ENCODE measurements around the gene ADAMTS2.

The ADAMTS2 gene

DNA sequence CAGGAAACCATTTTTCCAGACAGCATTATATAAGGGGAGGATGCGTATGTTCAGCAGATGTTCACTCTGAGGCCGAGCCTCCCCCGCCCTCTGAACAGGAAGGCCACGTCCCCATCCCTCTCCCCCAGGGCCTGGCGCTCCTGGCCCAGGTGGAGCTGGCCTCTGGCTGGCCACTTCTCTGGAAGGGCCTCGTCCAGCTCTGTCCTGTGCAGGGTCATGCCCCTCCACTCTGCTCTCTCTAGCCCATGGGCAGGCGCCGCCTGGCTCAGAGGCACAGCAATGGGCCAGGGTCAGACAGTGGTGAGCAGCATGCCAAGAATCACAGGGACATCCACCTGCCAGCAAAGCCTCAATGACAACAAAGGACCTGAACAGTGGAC is 34.2 kb downstream of the ADAMTS2 start:
- DNase-seq (ENCODE audit: low spot score), result no peak

DNA sequence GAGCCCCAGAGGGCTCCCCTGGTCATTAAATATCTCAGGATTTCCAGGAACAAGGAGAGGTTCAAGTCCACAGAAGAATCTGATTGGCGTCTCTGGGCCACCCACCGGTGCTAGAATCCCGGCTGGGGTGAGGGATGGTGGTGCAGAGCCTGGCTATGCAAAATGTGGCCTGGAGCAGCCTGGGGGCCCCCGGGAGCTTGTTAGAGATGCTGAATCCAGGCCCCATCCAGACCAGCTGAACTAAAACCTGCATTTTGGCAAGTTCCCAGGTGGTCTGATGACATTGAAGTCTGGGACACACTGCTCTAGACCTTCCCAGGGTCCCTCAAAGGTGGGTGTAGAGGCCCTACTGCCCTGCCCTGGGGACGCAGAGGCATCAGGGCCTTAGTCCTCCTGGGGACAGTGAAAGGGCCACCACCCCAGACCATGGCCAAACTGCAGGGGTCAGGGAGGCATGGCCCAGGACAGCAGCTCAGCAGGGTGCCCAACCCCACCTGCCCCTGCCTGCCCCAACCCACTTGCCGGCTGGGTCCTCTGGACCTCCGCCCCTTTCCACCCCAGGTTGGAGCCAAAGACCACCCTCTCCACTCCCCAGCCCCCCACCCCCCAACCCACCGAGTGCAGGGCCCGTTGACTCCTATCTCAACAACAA is 34.7 kb downstream of the ADAMTS2 start:
- DNase-seq (ENCODE audit: low spot score), result no peak

DNA sequence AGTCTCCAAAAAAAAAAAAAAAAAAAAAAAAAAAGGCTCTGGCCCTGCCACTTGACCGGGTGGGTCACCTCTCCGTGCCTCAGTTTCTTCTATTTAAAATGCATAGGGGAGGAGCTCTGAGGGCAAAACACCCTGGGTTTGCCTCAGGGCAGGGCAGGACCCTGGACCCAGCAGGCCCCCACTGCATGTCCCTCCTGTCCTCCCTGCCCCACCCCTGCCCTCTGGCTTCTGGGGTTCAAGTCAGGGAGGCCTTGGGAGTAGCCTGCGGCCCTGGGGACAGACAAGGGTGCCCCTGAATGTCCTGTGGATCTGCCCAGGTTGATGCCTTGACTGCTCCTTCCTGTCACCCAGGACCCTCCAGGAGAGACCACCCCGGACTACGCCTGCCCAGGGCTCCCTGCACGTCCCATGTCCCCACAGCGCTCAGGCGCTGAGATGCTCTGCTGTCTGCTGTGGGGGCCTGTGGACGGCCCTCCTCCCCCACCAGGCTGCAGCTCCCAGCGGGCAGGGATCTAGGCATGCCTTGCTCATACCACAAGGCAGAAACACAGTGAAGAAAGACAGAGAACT is 35.4 kb downstream of the ADAMTS2 start:
- DNase-seq (ENCODE audit: low spot score), result no peak

DNA sequence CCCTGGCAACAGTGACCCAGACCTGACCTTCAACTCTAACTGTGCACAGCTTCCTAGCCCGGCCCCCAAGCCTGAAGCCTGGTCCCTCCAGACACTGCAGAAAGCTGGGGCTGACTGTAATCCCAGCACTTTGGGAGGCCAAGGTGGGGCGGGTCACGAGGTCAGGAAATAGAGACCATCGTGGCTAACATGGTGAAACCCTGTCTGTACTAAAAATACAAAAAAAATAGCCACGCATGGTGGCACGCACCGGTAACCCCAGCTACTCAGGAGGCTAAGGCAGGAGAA is 35.9 kb downstream of the ADAMTS2 start:
- no peak for DNase-seq (ENCODE audit: low spot score)

DNA sequence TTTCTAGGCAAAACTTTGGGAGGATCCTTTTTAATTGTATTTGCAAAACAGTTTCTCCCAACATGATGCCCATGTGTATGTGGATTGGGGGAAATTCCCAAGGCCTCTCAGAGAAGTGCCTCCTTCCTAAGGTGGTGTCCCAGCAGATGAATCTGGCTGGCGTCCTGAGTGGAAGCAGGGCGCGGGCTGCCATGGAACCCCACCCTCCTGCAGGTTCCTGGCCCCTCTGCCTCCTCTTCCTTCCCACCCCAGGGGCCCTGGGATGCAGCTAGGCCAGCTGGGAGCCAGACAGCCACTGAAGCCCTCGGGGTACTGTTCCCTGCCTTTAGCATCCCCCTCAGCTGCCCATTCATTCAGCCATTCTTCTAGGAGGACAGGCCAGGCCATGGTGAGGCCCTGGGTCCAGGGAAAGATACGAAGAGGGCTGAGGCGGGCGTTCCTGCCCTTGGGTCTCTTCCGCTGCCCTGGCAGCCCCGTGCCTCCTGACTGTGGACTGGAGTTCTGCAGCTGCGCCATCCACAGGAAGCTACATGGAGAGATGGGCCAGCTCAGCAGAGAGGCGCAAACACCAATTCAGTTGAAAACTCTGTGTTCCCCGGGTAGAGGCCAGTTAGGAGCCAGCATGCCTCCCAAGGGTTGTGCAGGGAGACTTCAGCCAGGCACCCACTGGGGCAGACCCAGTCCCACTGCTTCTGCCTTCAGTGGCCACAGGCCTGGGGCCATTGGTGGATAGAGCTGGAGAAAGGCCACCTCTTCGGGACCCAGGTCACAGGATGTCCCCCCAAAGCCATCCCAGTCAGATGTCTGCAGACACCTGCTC is 36.5 kb downstream of the ADAMTS2 start:
- DNase-seq (ENCODE audit: low spot score), result no peak

DNA sequence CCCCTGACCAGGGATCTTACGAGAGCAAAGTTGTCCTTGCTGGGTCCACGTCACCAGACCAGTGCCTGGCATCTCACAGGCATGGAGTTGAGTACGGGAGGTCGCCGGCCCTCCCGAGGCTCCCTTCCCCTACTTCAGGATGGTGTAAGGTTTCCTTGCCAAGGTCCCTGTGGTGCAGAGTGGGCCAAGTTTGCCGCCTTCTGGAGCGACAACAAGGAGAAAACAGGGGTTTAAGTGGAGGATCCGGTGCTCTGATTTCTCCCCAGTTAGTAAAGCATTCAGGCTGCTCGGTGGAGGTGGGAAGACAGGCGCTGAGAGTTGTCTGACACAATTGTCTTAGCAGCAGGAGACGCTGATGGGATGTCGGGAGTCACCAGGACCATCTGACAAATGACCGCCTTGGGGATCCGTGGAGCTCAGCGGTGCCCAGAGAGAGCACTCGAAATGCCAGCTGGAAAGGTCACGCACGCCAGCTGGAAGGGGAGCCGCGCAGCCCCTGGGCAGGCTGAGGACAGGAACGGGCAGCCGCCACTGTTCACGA is 37.3 kb downstream of the ADAMTS2 start:
- no peak for DNase-seq (ENCODE audit: low spot score)

DNA sequence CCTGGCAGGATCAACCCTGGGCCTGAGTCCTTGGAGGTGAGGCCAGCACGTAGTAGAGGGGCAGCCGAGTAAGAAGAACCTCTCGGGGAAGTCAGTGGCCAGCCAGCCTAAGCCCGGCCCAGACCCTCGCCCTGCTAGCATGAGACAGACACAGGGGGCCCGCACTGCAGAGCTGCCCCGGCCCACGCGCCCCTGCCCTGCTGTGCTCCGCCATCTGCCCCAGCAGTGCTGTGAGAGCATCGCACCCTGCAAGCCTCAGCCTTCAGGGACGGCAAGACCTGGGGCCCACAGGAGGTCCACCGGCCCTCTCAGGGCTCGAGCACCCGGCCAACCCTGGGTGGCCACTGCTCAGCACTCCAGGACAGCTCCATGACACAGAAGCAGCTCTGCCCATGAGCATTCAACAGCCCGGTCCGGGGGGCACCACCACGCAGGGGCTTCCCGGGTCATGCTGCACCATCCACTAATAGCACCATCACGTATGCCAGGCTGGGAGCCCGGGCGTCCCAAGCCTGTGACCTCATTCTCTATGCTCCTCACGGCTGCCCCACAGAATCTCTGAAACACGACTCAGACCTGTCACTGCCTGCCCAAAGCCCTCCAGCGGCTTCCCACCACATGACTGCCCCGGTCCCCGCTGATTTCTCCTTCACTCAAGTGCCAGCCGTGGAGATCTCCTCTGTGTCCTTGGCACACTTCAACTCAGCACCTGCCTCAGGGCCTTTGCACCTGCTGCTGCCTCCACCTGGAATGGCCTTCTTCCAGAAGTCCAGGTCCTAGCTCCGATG is 38.1 kb downstream of the ADAMTS2 start:
- no peak for DNase-seq (ENCODE audit: low spot score)

DNA sequence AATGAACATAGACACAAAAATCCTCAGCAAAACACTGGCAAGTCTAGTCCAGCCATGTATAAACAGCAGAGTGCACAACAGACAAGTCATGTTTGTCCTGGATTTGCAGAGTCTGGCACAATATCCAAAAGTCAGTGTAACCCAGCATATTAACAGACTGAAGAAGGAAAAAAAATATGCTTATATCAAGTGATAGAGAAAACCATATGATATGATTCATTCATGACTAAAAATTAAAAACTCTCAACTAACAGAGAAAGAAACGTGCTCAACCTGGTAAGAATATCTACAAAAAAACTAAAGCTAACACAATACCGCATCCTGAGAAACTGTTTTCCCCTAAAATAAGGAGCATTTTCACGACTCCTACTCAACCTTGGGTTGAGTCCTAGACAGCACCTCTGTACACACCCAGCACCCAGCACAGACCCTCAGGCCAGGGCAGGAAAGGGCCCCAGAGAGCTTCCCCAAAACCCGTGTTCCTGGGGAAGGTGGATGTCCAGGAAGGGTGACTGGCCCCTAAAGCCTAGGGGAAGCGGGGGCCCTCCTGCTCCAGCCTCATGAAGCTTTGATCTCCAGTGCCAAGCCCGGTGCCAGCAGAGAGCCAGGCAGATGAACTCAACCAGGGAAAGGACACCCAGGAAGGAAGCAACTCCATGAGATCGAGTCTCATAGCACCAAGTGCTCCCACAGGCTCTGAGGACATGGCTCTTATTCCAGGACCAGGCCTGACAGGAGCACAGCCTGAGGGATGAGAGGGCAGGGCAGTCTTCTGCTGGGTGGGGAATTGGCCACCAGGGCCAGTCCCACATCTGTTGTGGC is 38.9 kb downstream of the ADAMTS2 start:
- no peak for DNase-seq (ENCODE audit: low spot score)

DNA sequence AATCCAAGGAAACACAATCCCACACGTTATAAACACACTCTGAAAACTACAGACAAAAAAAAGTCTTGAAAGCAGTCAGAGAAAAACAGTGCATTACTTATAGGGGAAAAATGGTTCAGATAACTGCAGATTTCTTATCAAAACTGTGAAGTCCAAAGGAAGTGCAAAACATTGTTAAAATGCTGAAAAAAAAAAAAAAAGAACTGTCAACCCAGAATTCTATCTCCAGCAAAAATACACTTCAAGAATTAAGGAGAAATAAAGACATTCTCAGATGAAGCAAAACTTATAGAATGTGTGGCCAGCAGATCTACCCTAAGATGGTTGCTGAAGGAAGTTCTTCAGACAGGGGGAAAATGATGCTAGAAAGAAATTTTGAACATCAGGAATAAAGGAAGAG is 40.4 kb downstream of the ADAMTS2 start:
- DNase-seq (ENCODE audit: low spot score), result no peak

DNA sequence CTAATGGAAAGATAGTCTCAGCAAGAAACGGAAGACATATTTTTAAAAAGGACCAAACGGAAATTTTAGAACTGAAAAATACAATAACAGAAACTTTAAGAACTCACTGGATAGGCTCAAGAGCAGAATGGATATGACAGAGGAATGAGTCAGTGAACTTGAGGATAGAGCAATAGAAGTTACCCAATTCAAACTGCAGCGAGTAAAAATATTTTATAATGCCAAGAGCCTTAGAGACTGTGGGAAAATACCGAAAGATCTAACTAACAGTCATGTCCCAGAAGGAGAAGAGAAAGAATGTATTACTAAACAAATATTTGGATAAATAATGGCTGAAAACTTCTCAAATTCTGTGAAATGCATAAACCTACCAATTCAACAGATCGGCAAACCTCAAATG is 40.8 kb downstream of the ADAMTS2 start:
- no peak for DNase-seq (ENCODE audit: low spot score)

DNA sequence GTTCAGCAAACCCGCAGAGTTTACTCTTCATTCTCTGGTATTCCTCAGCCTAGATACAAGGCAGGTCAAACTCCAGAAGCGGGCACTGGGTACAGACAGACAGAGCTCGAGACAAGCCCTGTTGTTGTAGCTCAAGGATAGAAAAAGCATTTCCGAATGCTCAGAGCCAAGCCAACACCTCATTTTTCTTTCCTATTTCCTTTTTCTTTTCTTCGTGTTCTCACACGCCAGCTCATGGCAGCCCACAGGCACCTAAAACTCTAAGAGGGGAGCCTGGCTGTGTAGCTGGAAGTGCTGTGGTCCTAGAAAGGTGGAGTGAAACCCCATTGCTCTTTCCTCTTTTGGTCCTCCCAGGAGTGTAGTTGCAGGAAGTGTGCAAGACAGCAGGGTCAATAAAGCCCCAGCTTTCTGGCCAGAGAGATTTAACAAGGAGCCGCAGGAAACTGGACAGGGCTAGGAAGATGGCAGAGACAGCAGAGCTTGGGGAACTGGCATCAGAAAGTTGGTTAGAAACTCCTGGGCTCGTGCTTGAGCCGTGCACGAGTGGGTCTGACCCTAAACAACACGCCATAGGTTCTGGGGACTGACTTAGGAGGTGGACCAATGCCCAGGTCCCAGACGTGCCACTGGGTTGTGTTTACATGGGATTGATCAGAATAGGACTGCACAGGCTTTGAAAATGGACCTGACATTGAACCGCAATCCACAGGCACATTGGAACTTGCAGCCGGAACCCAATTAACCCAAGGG is 41.6 kb downstream of the ADAMTS2 start:
- DNase-seq (ENCODE audit: low spot score), result no peak

DNA sequence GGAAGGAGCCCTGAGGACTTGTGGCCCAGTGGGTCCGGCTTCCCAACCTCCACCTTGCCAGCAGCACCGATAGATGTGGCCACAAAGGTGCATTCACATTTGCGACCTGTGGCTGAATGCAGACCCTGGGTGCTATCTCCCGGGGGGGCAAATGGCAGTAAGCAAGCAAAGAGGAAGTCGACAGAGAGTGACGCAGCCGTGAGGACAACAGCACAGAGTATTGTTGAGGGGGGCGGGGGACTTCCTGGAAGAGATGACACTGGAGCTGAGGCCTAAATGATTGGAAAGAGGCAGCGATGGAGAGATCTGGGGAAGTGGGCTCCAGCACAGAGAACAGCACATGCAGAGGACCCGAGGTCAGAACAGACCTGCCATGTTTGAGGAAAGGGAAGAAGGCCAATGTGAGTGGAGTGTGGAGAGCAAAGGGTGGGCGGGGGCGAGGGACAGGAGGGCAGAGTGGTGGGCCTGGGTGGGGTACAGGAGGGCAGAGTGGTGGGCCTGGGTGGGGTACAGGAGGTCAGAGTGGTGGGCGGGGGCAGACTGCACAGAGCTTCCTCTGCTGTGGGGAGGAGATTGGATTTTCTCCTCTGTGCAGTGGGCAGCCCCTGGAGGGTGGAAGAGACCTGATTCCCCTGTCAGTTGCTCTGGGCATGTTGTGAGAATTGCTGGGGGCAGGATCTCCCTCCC is 42.6 kb downstream of the ADAMTS2 start:
- no peak for DNase-seq (ENCODE audit: low spot score)

DNA sequence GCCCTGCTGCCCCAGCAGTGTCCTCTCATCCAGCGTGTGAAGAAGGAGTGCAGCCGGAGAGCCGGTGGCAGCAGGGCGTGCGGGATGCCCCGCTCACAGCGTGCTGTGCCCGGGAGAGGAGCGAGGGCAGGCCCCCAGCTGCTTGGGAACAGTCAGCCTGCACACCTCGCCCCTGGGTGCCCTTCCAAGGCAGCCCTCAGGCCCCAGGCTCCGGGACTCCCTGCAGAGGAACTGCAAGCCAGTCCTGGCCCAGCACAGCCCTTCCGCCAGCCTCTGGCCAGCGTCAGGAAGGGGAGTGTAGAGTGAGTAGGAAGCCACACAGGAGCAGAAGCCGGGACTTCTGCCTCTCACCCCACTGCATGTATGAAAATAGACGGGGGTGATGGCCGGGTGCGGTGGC is 43.5 kb downstream of the ADAMTS2 start:
- no peak for DNase-seq (ENCODE audit: low spot score)

DNA sequence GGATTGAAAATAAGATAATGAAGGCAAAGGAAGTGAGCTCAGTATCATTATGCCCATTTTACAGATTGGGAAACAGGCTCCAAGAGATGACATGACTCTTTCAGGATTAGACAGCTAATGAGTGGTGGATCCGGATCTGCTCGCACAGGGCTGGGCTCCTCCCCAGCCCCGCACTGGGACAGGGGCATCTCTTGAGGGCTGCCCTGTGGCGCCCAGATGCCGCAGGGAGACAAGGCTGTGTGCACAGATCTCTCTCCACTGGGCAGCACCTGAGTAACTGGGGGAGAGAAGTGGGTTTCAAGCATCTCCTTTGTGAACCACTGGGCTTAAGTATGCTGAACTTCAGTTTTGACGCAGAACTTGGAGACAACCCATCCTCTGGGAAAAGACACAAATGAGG is 43.9 kb downstream of the ADAMTS2 start:
- DNase-seq (ENCODE audit: low spot score), result no peak

DNA sequence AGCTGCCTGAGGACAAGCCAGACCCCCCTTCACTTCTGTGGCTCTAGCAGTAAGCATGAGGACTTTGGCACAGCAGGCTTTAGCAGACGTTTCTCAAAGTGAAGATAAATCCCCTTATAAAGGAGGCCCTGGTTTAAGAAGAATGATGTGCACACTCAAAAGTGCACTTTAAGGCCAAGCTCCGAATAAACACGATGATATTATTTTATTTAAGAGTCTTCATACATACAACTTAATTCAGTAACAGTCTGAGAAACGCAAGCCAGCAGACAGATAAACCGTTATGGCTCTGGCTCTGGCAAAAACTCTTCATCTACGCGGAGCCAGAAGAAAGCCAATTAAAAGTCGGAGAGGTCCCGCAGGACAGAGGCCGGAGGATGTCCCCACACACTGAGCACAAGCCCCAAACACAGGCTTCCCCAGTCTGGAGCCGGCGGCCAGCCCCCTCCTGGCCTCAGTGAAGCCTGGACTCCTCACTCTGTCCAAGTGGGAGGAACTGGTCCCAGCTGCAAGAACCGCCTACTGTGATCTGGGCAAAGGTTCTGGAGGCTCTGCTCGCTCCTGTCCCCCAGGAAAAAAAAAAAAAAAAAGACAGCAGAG is 44.6 kb downstream of the ADAMTS2 start:
- DNase-seq (ENCODE audit: low spot score), result no peak

DNA sequence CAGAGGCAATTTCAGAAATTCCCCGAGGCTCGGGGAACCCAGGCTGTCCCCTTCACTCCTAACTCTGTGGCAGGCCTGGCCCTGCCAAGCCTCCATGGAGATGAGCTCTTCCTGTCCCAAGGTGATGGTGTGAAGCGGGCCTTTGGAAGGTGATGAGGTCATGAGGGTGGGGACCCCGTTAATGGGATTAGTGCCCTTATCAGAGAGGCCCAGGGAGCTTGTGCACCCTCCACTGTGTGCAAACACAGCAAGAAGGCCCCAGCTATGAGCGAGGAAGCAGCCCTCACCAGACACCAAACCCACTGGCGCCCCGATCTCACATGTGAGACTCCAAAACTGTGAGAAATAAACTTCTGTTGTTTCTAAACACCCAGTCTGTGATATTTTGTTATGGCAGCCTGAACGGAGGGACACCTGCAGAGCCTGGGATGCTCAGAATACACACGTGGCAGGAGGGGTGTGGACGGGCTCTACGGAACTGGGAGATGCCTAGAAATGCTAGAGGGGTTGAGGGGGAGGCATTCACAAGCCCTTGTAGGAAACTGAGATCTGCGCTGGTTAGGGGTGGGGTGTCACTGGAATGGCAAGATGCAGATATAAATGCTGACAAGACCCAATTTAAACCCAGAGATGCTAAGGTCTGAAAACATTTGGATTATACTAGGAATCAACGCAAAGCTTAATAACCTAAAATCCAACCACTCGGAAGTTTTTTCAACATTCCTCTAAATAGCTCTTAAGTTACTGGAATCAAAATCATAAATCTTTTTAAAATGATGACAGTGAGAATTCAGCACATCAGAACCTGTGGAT is 46.9 kb downstream of the ADAMTS2 start:
- DNase-seq (ENCODE audit: low spot score), result no peak

DNA sequence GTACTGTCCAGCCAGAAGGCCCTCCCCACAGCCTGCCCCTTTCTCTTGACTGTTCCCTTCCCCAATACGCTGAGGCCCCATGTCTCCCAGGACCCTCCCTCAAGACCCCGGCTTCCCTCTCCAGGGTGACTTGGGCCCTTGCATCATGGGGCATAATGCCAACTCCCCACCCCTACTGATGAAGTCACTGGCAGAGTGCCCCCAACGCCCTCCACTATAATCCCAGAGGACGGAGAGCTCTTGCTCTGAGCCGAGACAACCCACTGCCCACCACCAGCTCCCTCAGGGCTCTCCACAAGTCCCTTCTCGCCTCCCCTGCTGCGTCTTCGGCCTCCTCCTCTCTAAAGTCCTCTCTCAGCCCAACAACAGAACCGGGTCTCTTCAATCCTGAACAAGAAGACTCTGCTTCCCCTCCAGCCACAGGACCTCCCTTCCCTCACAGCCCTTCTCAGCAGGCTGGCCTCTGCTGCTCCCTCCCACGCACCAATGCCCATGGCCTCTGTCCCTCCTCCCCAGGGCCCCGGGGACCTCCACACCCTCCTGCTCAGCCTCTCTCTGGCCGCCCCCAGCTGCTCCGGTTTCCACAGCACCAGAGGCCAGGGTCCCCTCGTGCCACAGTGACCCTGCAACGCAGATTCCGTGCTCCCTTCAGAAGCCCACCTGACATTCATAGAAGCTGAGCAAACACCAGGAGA is 47.6 kb downstream of the ADAMTS2 start:
- DNase-seq (ENCODE audit: low spot score), result no peak

DNA sequence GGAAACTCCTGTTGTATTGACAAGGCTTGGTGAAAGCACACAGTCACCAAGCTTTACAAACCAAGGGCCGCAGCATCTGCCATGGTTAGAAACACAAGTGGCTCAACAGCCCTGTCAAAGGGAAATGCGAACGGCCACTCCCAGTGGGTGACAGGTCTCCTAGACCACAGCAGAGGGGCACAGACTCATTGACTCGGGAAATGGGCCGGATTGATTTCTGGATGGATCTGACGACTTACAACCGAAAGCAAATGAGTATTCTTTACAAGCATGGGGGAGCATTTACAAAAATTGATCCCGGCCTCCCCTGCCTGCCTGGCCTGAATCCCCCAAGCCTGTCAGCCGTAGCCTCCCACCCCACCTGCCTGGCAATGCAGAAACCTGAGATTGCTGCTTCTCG is 48.2 kb downstream of the ADAMTS2 start:
- DNase-seq (ENCODE audit: low spot score), result no peak
